Loucy (cell line): ENCODE data around the gene DAPK1.
A peak's percentile ranks its signal among the peaks of the same experiment; 100 is the strongest.

Source experiments
- H2AFZ ChIP-seq: fragments of 200-600 bp; sonication (generic); 2 replicates; pipeline ENCODE4 v1.6.0; 2016; ENCODE audit warnings: antibody characterized with exemption, mild to moderate bottlenecking, low read length, moderate library complexity
- H3F3A ChIP-seq: fragments of 200-600 bp; 2 replicates; pipeline ENCODE4 v1.6.0; 2016; ENCODE audit warnings: antibody characterized with exemption, low read depth, mild to moderate bottlenecking
- H3K27me3 ChIP-seq: fragments of 200-600 bp; sonication (generic); 2 replicates; pipeline ENCODE4 v1.6.1; 2014; ENCODE audit warnings: low read length, mild to moderate bottlenecking; ENCODE audit not compliant: insufficient read depth, poor library complexity, severe bottlenecking
- H3K36me3 ChIP-seq: fragments of 200-600 bp; sonication (generic); 2 replicates; pipeline ENCODE4 v1.6.1; 2016; ENCODE audit warnings: low read length; ENCODE audit not compliant: insufficient read depth
- H3K4me1 ChIP-seq: fragments of 200-600 bp; sonication (generic); 2 replicates; pipeline ENCODE4 v1.5.1; 2014; ENCODE audit warnings: low read length, mild to moderate bottlenecking; ENCODE audit not compliant: insufficient read depth, poor library complexity, severe bottlenecking
- H3K4me2 ChIP-seq: fragments of 200-600 bp; sonication (generic); 2 replicates; pipeline ENCODE4 v1.6.0; 2014; ENCODE audit warnings: antibody characterized with exemption, low read length, low read depth, mild to moderate bottlenecking; ENCODE audit not compliant: poor library complexity, severe bottlenecking
- H3K4me3 ChIP-seq: fragments of 200-600 bp; sonication (generic); 2 replicates; pipeline ENCODE4 v1.5.1; 2014; ENCODE audit warnings: low read length, mild to moderate bottlenecking, mixed read lengths; ENCODE audit not compliant: poor library complexity, severe bottlenecking
- H3K79me2 ChIP-seq: fragments of 200-600 bp; sonication (generic); 2 replicates; pipeline ENCODE4 v1.6.1; 2014; ENCODE audit warnings: low read length; ENCODE audit not compliant: insufficient read depth
- H3K9ac ChIP-seq: fragments of 200-600 bp; sonication (generic); 2 replicates; pipeline ENCODE4 v1.6.0; 2014; ENCODE audit warnings: mild to moderate bottlenecking, low read depth, low read length, moderate library complexity; ENCODE audit not compliant: poor library complexity, severe bottlenecking
- H3K9me2 ChIP-seq: fragments of 200-600 bp; sonication (generic); replicated peaks from 2 replicates; pipeline ENCODE4 v1.6.1; 2016; ENCODE audit warnings: low read depth, low read length, mixed read lengths
- H3K9me3 ChIP-seq: fragments of 200-600 bp; sonication (generic); 2 replicates; pipeline ENCODE4 v1.6.1; 2014; ENCODE audit warnings: mild to moderate bottlenecking, antibody characterized with exemption, low read length, low read depth; ENCODE audit not compliant: insufficient read depth
- H4K20me1 ChIP-seq: fragments of 200-600 bp; sonication (generic); 2 replicates; pipeline ENCODE4 v1.6.0; 2014; ENCODE audit warnings: antibody characterized with exemption, low read length, mild to moderate bottlenecking; ENCODE audit not compliant: insufficient read depth, poor library complexity, severe bottlenecking
- CTCF ChIP-seq: fragments of 200-600 bp; sonication (generic); conservative IDR thresholded peaks from 2 replicates; pipeline ENCODE4 v1.5.1; 2014; ENCODE audit warnings: mild to moderate bottlenecking, antibody characterized with exemption, low read length
- EZH2phosphoT487 ChIP-seq: fragments of 200-600 bp; IDR thresholded peaks from 2 replicates; pipeline ENCODE4 v1.6.1; 2018; ENCODE audit warnings: antibody characterized with exemption, mild to moderate bottlenecking, moderate library complexity, borderline replicate concordance

The DAPK1 gene

DNA sequence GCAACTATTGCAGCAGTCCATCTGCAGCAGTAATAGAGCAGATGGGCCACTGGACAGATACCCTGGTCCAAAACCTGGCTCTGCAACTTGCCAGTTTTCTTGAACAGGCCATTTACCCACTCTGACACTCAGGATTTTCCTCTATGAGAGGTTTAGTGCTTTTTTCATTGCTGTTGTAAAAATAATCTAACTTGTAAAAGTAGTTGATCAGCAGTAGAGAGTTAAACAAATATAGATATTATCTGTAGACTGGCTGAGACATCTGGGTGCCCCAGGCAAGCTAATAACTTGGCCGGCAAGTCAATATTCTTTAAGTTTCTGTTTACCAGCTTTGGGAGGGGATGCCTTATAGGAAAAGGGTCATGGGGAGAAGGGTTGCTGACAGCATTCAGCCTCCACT lies 4.1 kb downstream of the DAPK1 start:
- no peaks in the 10 kb centered on the region for H4K20me1 ChIP-seq
- H3K4me3 ChIP-seq: peak overlapping the region; percentile 61
- H3K79me2 ChIP-seq: peaks cover 28% of the 10 kb centered on the region; the same call in 1 of the 2 replicates
- no peaks in the 10 kb centered on the region for H3K9me2 ChIP-seq
- H2AFZ ChIP-seq: no peak overlapping the region
- H3K36me3 ChIP-seq: no peaks in the 10 kb centered on the region
- H3K9me3 ChIP-seq: no peaks in the 10 kb centered on the region
- TF ChIP-seq CTCF (no peak), EZH2phosphoT487 (no peak)
- no peaks in the 10 kb centered on the region for H3K27me3 ChIP-seq
- peak overlapping the region; percentile 68 for H3K4me2 ChIP-seq
- H3F3A ChIP-seq: no peaks in the 10 kb centered on the region
- H3K4me1 ChIP-seq: peaks cover 23% of the 10 kb centered on the region
- H3K9ac ChIP-seq: peak overlapping the region; percentile 52

- TF ChIP-seq EZH2phosphoT487 (no peak), CTCF (no peak)
- H3K4me3 ChIP-seq: peak overlapping the region; percentile 61
- no peaks in the 10 kb centered on the region for H3F3A ChIP-seq
- H3K9me2 ChIP-seq: no peaks in the 10 kb centered on the region
- no peaks in the 10 kb centered on the region for H4K20me1 ChIP-seq
- no peaks in the 10 kb centered on the region for H3K27me3 ChIP-seq
- no peak overlapping the region for H2AFZ ChIP-seq
- peak overlapping the region; percentile 68 for H3K4me2 ChIP-seq
- H3K9me3 ChIP-seq: no peaks in the 10 kb centered on the region
- H3K36me3 ChIP-seq: no peaks in the 10 kb centered on the region
- H3K9ac ChIP-seq: peak overlapping the region; percentile 52
- H3K4me1 ChIP-seq: peaks cover 23% of the 10 kb centered on the region
- H3K79me2 ChIP-seq: peaks cover 28% of the 10 kb centered on the region; the same call in 1 of the 2 replicates
Measured at GRCh38 chr9:87502391-87503221, 4.9 kb downstream of the DAPK1 start.

GRCh38 chr9:87503430-87503829 lies 5.8 kb downstream of the DAPK1 start:
- Histone ChIP-seq H3K36me3 (no peaks in the 10 kb centered on the region), H3K79me2 (peaks cover 28% of the 10 kb centered on the region; the same call in 1 of the 2 replicates), H3K9me2 (no peaks in the 10 kb centered on the region), H3K27me3 (no peaks in the 10 kb centered on the region), H2AFZ (no peak overlapping the region), H3K9me3 (no peaks in the 10 kb centered on the region), H3K4me3 (peak overlapping the region; percentile 45), H3F3A (no peaks in the 10 kb centered on the region), H4K20me1 (no peaks in the 10 kb centered on the region), H3K4me2 (peak overlapping the region; percentile 45), H3K4me1 (peaks cover 23% of the 10 kb centered on the region), H3K9ac (peak overlapping the region; percentile 34)
- TF ChIP-seq EZH2phosphoT487: no peak
- no peak for TF ChIP-seq CTCF
